Uterus (tissue), 4 donors: ENCODE data around the gene MAPKAPK2. TPM values are rescaled to one million over a fixed set of nuclear protein-coding genes. Genes with fewer than 3 reads are reported as not detected.

Experiments
- DNase-seq, 2 donors: peaks; one replicate each; pipeline ENCODE4 v3.0.0-alpha.2; 2019 to 2020
- H3K27ac ChIP-seq, 2 donors: fragments of 200-600 bp; sonication (generic); 1 replicate in 1 of 2; 2 replicates in 1 of 2; pipeline ENCODE4 v1.5.1; 2016 to 2018
- H3K27me3 ChIP-seq, 2 donors: fragments of 200-600 bp; sonication (generic); one replicate each; pipeline ENCODE4 v1.5.1; 2018 to 2019; ENCODE audit warnings: control low read depth in 1 of 2
- H3K36me3 ChIP-seq, 2 donors: fragments of 200-600 bp; sonication (generic); one replicate each; pipeline ENCODE4 v1.5.1; 2019; ENCODE audit warnings: control low read depth in 1 of 2
- H3K4me1 ChIP-seq, 2 donors: fragments of 200-600 bp; sonication (generic); one replicate each; pipeline ENCODE4 v1.5.1; 2018 to 2019; ENCODE audit warnings: control low read depth in 1 of 2
- H3K4me3 ChIP-seq, 2 donors: fragments of 200-600 bp; sonication (generic); 1 replicate in 1 of 2; 2 replicates in 1 of 2; pipeline ENCODE4 v1.5.1; 2018 to 2019; ENCODE audit warnings: mild to moderate bottlenecking in 1 of 2
- H3K9me3 ChIP-seq, 2 donors: fragments of 200-600 bp; sonication (generic); one replicate each; pipeline ENCODE4 v1.5.1; 2019; ENCODE audit warnings: control low read depth in 1 of 2
- CTCF ChIP-seq, 4 experiments: fragments of 200-600 bp in 2 of 4; fragments of 450-650 bp in 2 of 4; sonication (generic) in 2 of 4; IDR thresholded peaks; one replicate each; pipeline ENCODE4 v1.5.1; 2016 to 2019; ENCODE audit warnings: antibody characterized with exemption in 4 of 4, mild to moderate bottlenecking in 2 of 4, moderate library complexity in 1 of 4
- POLR2A ChIP-seq, 2 donors: fragments of 450-650 bp; IDR thresholded peaks; one replicate each; pipeline ENCODE4 v1.6.1; 2016; ENCODE audit warnings: antibody characterized with exemption in 2 of 2, mild to moderate bottlenecking in 1 of 2, moderate library complexity in 1 of 2
- intact Hi-C: fragments of 100-400 bp; cut with DNase I; formaldehyde crosslinking; loops from one replicate; pipeline ENCODE4 v1.15.1; 2023; ENCODE audit warnings: low total_unique reads
- total RNA-seq, 4 donors: library from RNA; depleted of rRNA in 3 of 4; stranded (reverse); fragments of >200 nt in 3 of 4; gene quantifications; one replicate each; pipeline versions ENCODE4 v1.1.0 to v1.2.4, GENCODE V29; 2014 to 2023
- donor health status: DM: yes; HTN: yes; CAD: no.

Gene MAPKAPK2
- total RNA-seq, 4 donors from 2014 or later: 17.1 to 89.2 (median 27.4) TPM

- no peaks in the 10 kb centered on the region for H3K27me3 ChIP-seq
- DNase-seq: no peak
- no peaks in the 10 kb centered on the region for H3K9me3 ChIP-seq
- no peaks in the 10 kb centered on the region for H3K36me3 ChIP-seq
- H3K27ac ChIP-seq: peak overlapping the region in 1 of 2 donors; percentile 4
- intact Hi-C loops: no loop called here
- no peak overlapping the region for H3K4me3 ChIP-seq
- peaks cover 4 to 13% of the 10 kb centered on the region in 2 donors for H3K4me1 ChIP-seq
- TF ChIP-seq POLR2A (IDR thresholded peaks at IDR 0.05) (no peak), CTCF (IDR thresholded peaks at IDR 0.05) (no peak)
These were observed 30.9 kb downstream of the MAPKAPK2 start for GRCh38 chr1:206715552-206716158.

- peaks cover 4 to 13% of the 10 kb centered on the region in 2 donors for H3K4me1 ChIP-seq
- intact Hi-C loops: no loop called here
These were observed 31.6 kb downstream of the MAPKAPK2 start for GRCh38 chr1:206716159-206716869.

GRCh38 chr1:206716870-206717673, 32.4 kb downstream of the MAPKAPK2 start:
- DNase-seq: no peak
- intact Hi-C loops: no loop called here
- H3K4me1 ChIP-seq: peaks cover 4 to 13% of the 10 kb centered on the region in 2 donors
- no peaks in the 10 kb centered on the region for H3K27me3 ChIP-seq
- H3K4me3 ChIP-seq: no peak overlapping the region
- no peaks in the 10 kb centered on the region for H3K36me3 ChIP-seq
- no peaks in the 10 kb centered on the region for H3K9me3 ChIP-seq
- no peak overlapping the region for H3K27ac ChIP-seq
- TF ChIP-seq CTCF (IDR thresholded peaks at IDR 0.05) (no peak), POLR2A (IDR thresholded peaks at IDR 0.05) (no peak)

More at GRCh38 chr1:206716159-206716869, 31.6 kb downstream of the MAPKAPK2 start:
- TF ChIP-seq POLR2A (IDR thresholded peaks at IDR 0.05) (no peak), CTCF (IDR thresholded peaks at IDR 0.05) (no peak)
- no peaks in the 10 kb centered on the region for H3K36me3 ChIP-seq
- no peaks in the 10 kb centered on the region for H3K27me3 ChIP-seq
- no peak for DNase-seq
- H3K27ac ChIP-seq: peak overlapping the region in 1 of 2 donors; percentile 4
- H3K9me3 ChIP-seq: no peaks in the 10 kb centered on the region
- H3K4me3 ChIP-seq: no peak overlapping the region

DNA sequence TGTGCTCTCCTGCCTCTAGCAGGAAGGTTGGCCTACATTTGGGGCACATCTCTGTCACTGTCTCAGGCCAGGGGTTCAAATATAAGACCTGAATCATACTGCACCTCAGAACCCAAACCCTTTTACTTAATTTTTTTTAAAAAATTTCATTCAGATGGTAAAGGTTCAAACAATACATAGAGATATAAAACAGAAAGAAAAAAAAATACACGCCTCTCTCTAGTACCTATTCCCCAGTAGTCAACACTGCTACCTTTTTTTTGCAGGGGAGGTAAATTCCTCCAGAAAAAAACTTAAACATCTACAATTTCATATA, 32.9 kb downstream of the MAPKAPK2 start:
- Histone ChIP-seq H3K36me3 (no peaks in the 10 kb centered on the region), H3K4me3 (no peak overlapping the region), H3K4me1 (peaks cover 4 to 13% of the 10 kb centered on the region in 2 donors), H3K9me3 (no peaks in the 10 kb centered on the region), H3K27ac (no peak overlapping the region), H3K27me3 (no peaks in the 10 kb centered on the region)
- no peak for DNase-seq
- intact Hi-C loops: no loop called here
- TF ChIP-seq CTCF (IDR thresholded peaks at IDR 0.05) (no peak), POLR2A (IDR thresholded peaks at IDR 0.05) (no peak)
